Measurements from ENCODE around the gene CNTN1. TPM values are rescaled to one million over a fixed set of nuclear protein-coding genes. Genes with fewer than 3 reads are reported as not detected.

Gene CNTN1
- total RNA-seq, 4 donors from 2014 or later, result 0.15 to 0.29 (median 0.22) TPM

DNA sequence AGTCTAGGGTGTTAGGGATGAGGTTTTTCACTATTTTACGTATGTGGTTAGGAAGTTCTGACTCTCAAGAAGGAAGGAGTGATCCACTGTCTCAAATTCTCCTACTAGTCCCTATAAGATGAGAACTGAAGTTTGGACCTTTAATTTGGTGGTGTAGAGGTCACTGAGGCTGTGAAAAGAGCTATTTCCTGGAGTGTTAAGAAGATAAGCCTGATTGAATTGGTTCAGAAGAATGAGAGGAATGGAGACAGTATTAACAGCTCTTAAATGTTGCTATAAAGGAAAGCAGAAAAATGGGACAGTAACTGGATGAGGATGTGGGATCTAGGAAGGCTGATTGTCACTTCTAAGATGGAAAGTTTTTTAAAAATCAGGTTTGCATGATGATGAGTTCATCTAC lies 57.6 kb downstream of the CNTN1 start:
- no peak overlapping the region for H3K27ac ChIP-seq
- H3K4me3 ChIP-seq, result no peak overlapping the region
- ATAC-seq, result no peak
- in situ Hi-C loops (cut with MboI; ENCODE audit: low sequenced_read_pairs in 4 of 4), result no loop called here
- H3K27me3 ChIP-seq, result no peaks in the 10 kb centered on the region
- intact Hi-C loops (cut with DNase I; ENCODE audit: low total_unique reads), result no loop called here
- TF ChIP-seq, protein P1, sequence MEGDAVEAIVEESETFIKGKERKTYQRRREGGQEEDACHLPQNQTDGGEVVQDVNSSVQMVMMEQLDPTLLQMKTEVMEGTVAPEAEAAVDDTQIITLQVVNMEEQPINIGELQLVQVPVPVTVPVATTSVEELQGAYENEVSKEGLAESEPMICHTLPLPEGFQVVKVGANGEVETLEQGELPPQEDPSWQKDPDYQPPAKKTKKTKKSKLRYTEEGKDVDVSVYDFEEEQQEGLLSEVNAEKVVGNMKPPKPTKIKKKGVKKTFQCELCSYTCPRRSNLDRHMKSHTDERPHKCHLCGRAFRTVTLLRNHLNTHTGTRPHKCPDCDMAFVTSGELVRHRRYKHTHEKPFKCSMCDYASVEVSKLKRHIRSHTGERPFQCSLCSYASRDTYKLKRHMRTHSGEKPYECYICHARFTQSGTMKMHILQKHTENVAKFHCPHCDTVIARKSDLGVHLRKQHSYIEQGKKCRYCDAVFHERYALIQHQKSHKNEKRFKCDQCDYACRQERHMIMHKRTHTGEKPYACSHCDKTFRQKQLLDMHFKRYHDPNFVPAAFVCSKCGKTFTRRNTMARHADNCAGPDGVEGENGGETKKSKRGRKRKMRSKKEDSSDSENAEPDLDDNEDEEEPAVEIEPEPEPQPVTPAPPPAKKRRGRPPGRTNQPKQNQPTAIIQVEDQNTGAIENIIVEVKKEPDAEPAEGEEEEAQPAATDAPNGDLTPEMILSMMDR (IDR thresholded peaks at IDR 0.05 in 4 of 5, conservative IDR thresholded peaks at IDR 0.05 in 1 of 5), result no peak
- TF ChIP-seq POLR2A (IDR thresholded peaks at IDR 0.05), result no peak
- H3K36me3 ChIP-seq, result no peaks in the 10 kb centered on the region
- no peaks in the 10 kb centered on the region for H3K4me1 ChIP-seq
- no peaks in the 10 kb centered on the region for H3K9me3 ChIP-seq
- no peak for DNase-seq

DNA sequence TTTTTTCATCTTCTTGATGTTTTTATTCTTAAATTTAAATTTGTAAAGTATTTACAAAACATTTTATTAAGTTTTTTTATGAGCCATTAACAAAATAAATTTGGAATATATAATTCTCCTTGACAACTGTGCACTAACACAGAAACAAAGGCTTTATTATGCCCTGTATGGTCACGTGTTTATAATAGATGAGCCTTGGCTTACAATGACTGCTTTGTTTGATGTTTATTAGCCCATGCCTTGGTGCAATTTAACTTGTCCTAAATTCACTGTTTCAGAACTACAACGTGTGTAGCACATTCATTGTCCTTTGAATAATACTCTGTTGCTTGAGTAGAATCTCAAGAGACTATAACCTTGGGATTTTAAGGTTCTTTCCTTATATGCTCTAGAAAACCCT lies 59.8 kb downstream of the CNTN1 start:
- Histone ChIP-seq H3K4me3 (no peak overlapping the region), H3K36me3 (no peaks in the 10 kb centered on the region), H3K27ac (no peak overlapping the region), H3K27me3 (no peaks in the 10 kb centered on the region), H3K4me1 (no peaks in the 10 kb centered on the region), H3K9me3 (no peaks in the 10 kb centered on the region)
- DNase-seq, result no peak
- in situ Hi-C loops (cut with MboI; ENCODE audit: low sequenced_read_pairs in 4 of 4) (no loop called here), intact Hi-C loops (cut with DNase I; ENCODE audit: low total_unique reads) (no loop called here)
- TF ChIP-seq, protein P1 (IDR thresholded peaks at IDR 0.05 in 4 of 5, conservative IDR thresholded peaks at IDR 0.05 in 1 of 5), result no peak
- no peak for TF ChIP-seq POLR2A (IDR thresholded peaks at IDR 0.05)
- no peak for ATAC-seq

DNA sequence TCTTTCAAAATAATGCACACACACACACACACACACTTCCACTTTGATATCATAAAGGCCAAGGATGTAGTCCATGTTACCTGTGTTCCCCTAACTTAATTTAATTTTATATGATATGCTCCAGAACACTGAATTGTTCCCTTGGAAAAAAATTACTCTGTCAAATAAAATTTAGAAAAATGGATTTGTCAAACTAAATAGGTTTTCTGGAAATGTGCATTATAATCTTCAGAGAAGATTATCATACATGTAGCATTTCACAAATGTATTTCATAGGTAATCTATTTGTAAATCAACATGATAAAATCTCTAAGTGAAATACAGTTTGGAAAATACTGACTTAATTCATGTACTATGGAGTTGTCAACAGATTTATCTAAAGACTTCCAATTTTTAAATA lies 68.6 kb downstream of the CNTN1 start:
- no peak for ATAC-seq
- DNase-seq, result no peak
- intact Hi-C loops (cut with DNase I; ENCODE audit: low total_unique reads) (no loop called here), in situ Hi-C loops (cut with MboI; ENCODE audit: low sequenced_read_pairs in 4 of 4) (no loop called here)
- Histone ChIP-seq H3K4me3 (no peak overlapping the region), H3K36me3 (no peaks in the 10 kb centered on the region), H3K9me3 (no peaks in the 10 kb centered on the region), H3K27me3 (no peaks in the 10 kb centered on the region), H3K4me1 (no peaks in the 10 kb centered on the region), H3K27ac (no peak overlapping the region)
- TF ChIP-seq, protein P1 (IDR thresholded peaks at IDR 0.05 in 4 of 5, conservative IDR thresholded peaks at IDR 0.05 in 1 of 5), result no peak
- no peak for TF ChIP-seq POLR2A (IDR thresholded peaks at IDR 0.05)

DNA sequence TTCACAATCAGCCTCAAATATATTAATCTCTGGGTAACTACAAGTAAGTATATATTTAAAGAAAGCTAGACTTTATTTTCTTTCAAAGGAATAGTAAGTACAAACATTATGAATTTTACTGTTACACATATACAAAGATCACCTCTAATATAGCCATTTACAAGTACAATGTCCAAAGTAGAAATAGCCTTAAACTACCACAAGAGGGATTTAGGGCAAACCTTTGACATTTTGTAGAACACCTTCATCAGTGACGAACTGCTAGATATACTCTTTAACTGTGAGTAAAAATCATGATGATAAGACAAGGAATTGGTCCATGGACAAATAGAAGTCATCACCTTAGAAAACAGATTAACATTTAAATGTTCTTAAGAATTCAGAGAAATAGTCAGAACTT lies 69.8 kb downstream of the CNTN1 start:
- no peaks in the 10 kb centered on the region for H3K27me3 ChIP-seq
- ATAC-seq (no peak), DNase-seq (no peak)
- TF ChIP-seq, protein P1 (IDR thresholded peaks at IDR 0.05 in 4 of 5, conservative IDR thresholded peaks at IDR 0.05 in 1 of 5), result no peak
- TF ChIP-seq POLR2A (IDR thresholded peaks at IDR 0.05), result no peak
- no peaks in the 10 kb centered on the region for H3K4me1 ChIP-seq
- intact Hi-C loops (cut with DNase I; ENCODE audit: low total_unique reads) (no loop called here), in situ Hi-C loops (cut with MboI; ENCODE audit: low sequenced_read_pairs in 4 of 4) (no loop called here)
- no peak overlapping the region for H3K4me3 ChIP-seq
- H3K36me3 ChIP-seq, result no peaks in the 10 kb centered on the region
- no peak overlapping the region for H3K27ac ChIP-seq
- H3K9me3 ChIP-seq, result no peaks in the 10 kb centered on the region

DNA sequence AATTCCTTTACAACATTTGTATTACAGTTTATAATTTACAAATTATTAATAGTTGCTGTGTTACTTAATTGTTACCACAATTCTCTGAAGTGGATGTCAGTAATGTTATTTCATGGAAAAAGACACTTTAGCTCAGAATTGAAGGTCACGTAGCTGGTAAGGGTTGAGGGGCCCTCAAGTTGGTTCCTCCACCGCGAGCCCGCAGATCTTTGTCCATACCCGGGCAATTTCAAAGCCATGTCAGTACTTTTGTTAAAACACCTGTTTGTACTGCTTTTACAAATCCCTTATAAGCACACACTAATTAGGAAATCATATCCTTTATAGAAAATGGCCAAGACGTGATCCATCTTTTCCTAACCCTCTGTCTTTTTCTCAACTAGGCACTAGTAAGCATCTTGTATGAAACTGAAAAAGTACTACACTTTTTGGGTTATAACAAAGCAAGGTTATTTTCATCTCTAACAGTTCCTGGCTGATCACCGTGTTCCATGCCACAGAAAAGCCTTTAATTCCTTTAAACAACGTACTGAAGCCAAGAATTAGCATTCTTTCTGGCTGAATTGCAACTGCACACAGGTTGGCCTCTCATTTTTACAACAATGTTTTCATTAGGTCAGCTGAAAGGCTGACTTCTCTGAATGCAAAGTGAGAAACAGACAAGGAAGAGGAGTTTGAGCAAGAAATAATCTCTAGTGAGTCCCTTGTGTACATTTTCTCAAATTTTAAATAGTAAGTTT lies 76.1 kb downstream of the CNTN1 start:
- intact Hi-C loops (cut with DNase I; ENCODE audit: low total_unique reads), result no loop called here
- Histone ChIP-seq H3K9me3 (no peaks in the 10 kb centered on the region), H3K27ac (no peak overlapping the region), H3K36me3 (no peaks in the 10 kb centered on the region), H3K4me3 (no peak overlapping the region), H3K4me1 (no peaks in the 10 kb centered on the region), H3K27me3 (no peaks in the 10 kb centered on the region)
- in situ Hi-C loops (cut with MboI; ENCODE audit: low sequenced_read_pairs in 4 of 4), result no loop called here
- no peak for DNase-seq
- TF ChIP-seq, protein P1 (IDR thresholded peaks at IDR 0.05 in 4 of 5, conservative IDR thresholded peaks at IDR 0.05 in 1 of 5), result no peak
- no peak for ATAC-seq

Measured in gastrocnemius medialis (tissue), 4 donors.